ENCODE results near the gene NR5A2. TPM values are rescaled to one million over a fixed set of nuclear protein-coding genes. Genes with fewer than 3 reads are reported as not detected.

NR5A2 gene
- total and polyA plus RNA-seq, 10 of the 15 experiments (the other 5 are each of a cell fraction or from before 2014, with no cell fraction given) = 0.02 to 0.60 (median 0.15) TPM; not detected in 1

DNA sequence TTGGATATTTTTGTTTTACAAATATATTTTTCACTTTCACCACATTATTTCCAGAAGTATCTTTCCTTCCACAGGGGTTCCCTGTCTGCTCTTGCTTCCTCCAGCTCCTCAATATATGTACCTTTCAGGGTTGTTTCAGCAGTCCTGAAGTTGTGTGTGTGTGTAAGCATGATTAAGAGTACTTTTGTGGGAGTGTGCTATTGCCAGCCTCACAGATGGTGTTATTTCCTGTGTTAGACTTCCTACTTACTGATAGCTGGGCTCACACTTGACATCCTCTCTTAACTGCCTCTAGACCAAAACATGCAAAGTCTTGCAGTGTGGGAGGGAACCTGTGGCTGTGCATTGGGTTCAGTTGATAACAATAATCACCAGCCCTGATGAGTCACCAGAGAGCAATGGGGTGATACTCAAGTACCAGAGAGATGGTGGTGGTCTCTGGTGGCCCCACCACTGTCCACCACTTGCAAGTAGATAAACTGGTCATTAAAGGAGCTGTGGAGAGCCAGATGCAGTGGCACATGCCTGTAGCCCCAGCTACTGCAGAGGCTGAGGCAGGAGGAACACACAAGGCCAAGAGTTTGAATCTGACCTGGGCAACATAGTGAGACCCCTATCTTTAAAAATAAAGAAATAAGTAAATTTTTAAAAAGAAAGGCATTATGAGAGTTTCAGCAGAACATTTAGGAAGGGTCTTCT is 126.7 kb downstream of the NR5A2 start (continued):
- TF ChIP-seq, protein P1, sequence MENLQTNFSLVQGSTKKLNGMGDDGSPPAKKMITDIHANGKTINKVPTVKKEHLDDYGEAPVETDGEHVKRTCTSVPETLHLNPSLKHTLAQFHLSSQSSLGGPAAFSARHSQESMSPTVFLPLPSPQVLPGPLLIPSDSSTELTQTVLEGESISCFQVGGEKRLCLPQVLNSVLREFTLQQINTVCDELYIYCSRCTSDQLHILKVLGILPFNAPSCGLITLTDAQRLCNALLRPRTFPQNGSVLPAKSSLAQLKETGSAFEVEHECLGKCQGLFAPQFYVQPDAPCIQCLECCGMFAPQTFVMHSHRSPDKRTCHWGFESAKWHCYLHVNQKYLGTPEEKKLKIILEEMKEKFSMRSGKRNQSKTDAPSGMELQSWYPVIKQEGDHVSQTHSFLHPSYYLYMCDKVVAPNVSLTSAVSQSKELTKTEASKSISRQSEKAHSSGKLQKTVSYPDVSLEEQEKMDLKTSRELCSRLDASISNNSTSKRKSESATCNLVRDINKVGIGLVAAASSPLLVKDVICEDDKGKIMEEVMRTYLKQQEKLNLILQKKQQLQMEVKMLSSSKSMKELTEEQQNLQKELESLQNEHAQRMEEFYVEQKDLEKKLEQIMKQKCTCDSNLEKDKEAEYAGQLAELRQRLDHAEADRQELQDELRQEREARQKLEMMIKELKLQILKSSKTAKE (IDR thresholded peaks at IDR 0.05; ENCODE audit: low read depth, poor library complexity, severe bottlenecking) = peak; percentile 89
- TF ChIP-seq SIN3A (IDR thresholded peaks at IDR 0.05; ENCODE audit: low read depth, low read length) (no peak), GABPA (IDR thresholded peaks at IDR 0.05; ENCODE audit: low read depth) (no peak), IKZF1 (conservative IDR thresholded peaks at IDR 0.05) (peak; percentile 72), CHD4 (IDR thresholded peaks at IDR 0.05) (no peak), CBX5 (IDR thresholded peaks at IDR 0.05; ENCODE audit: low read depth) (no peak), ELK1 (IDR thresholded peaks at IDR 0.05; ENCODE audit: low read depth, low read length) (no peak), SP1 (IDR thresholded peaks at IDR 0.05; ENCODE audit: low read depth, low read length) (no peak), CBX3 (IDR thresholded peaks at IDR 0.05; ENCODE audit: borderline replicate concordance, low read depth) (no peak)
- TF ChIP-seq, protein P2, sequence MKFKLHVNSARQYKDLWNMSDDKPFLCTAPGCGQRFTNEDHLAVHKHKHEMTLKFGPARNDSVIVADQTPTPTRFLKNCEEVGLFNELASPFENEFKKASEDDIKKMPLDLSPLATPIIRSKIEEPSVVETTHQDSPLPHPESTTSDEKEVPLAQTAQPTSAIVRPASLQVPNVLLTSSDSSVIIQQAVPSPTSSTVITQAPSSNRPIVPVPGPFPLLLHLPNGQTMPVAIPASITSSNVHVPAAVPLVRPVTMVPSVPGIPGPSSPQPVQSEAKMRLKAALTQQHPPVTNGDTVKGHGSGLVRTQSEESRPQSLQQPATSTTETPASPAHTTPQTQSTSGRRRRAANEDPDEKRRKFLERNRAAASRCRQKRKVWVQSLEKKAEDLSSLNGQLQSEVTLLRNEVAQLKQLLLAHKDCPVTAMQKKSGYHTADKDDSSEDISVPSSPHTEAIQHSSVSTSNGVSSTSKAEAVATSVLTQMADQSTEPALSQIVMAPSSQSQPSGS (IDR thresholded peaks at IDR 0.05; ENCODE audit: low read length) = no peak; the same call in 1 of the 2 replicates
- TF ChIP-seq, protein P3, sequence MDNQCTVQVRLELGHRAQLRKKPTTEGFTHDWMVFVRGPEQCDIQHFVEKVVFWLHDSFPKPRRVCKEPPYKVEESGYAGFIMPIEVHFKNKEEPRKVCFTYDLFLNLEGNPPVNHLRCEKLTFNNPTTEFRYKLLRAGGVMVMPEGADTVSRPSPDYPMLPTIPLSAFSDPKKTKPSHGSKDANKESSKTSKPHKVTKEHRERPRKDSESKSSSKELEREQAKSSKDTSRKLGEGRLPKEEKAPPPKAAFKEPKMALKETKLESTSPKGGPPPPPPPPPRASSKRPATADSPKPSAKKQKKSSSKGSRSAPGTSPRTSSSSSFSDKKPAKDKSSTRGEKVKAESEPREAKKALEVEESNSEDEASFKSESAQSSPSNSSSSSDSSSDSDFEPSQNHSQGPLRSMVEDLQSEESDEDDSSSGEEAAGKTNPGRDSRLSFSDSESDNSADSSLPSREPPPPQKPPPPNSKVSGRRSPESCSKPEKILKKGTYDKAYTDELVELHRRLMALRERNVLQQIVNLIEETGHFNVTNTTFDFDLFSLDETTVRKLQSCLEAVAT (IDR thresholded peaks at IDR 0.05) = 0 out of 2 replicates have a peak, but pooled peaks have one; percentile 36
- TF ChIP-seq, protein P4, sequence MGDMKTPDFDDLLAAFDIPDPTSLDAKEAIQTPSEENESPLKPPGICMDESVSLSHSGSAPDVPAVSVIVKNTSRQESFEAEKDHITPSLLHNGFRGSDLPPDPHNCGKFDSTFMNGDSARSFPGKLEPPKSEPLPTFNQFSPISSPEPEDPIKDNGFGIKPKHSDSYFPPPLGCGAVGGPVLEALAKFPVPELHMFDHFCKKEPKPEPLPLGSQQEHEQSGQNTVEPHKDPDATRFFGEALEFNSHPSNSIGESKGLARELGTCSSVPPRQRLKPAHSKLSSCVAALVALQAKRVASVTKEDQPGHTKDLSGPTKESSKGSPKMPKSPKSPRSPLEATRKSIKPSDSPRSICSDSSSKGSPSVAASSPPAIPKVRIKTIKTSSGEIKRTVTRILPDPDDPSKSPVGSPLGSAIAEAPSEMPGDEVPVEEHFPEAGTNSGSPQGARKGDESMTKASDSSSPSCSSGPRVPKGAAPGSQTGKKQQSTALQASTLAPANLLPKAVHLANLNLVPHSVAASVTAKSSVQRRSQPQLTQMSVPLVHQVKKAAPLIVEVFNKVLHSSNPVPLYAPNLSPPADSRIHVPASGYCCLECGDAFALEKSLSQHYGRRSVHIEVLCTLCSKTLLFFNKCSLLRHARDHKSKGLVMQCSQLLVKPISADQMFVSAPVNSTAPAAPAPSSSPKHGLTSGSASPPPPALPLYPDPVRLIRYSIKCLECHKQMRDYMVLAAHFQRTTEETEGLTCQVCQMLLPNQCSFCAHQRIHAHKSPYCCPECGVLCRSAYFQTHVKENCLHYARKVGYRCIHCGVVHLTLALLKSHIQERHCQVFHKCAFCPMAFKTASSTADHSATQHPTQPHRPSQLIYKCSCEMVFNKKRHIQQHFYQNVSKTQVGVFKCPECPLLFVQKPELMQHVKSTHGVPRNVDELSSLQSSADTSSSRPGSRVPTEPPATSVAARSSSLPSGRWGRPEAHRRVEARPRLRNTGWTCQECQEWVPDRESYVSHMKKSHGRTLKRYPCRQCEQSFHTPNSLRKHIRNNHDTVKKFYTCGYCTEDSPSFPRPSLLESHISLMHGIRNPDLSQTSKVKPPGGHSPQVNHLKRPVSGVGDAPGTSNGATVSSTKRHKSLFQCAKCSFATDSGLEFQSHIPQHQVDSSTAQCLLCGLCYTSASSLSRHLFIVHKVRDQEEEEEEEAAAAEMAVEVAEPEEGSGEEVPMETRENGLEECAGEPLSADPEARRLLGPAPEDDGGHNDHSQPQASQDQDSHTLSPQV (IDR thresholded peaks at IDR 0.05) = no peak
- TF ChIP-seq, protein P5, sequence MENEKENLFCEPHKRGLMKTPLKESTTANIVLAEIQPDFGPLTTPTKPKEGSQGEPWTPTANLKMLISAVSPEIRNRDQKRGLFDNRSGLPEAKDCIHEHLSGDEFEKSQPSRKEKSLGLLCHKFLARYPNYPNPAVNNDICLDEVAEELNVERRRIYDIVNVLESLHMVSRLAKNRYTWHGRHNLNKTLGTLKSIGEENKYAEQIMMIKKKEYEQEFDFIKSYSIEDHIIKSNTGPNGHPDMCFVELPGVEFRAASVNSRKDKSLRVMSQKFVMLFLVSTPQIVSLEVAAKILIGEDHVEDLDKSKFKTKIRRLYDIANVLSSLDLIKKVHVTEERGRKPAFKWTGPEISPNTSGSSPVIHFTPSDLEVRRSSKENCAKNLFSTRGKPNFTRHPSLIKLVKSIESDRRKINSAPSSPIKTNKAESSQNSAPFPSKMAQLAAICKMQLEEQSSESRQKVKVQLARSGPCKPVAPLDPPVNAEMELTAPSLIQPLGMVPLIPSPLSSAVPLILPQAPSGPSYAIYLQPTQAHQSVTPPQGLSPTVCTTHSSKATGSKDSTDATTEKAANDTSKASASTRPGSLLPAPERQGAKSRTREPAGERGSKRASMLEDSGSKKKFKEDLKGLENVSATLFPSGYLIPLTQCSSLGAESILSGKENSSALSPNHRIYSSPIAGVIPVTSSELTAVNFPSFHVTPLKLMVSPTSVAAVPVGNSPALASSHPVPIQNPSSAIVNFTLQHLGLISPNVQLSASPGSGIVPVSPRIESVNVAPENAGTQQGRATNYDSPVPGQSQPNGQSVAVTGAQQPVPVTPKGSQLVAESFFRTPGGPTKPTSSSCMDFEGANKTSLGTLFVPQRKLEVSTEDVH (IDR thresholded peaks at IDR 0.05; ENCODE audit: low read depth, partially characterized antibody) = no peak

All from GM12878 (cell line).